Measurements from ENCODE around the gene PTPA. TPM values are rescaled to one million over a fixed set of nuclear protein-coding genes. Genes with fewer than 3 reads are reported as not detected.

The PTPA gene
- total and polyA plus RNA-seq, 2 donors (not counting 1 experiment from before 2014, with no cell fraction given): 35.0 to 73.9 TPM

DNA sequence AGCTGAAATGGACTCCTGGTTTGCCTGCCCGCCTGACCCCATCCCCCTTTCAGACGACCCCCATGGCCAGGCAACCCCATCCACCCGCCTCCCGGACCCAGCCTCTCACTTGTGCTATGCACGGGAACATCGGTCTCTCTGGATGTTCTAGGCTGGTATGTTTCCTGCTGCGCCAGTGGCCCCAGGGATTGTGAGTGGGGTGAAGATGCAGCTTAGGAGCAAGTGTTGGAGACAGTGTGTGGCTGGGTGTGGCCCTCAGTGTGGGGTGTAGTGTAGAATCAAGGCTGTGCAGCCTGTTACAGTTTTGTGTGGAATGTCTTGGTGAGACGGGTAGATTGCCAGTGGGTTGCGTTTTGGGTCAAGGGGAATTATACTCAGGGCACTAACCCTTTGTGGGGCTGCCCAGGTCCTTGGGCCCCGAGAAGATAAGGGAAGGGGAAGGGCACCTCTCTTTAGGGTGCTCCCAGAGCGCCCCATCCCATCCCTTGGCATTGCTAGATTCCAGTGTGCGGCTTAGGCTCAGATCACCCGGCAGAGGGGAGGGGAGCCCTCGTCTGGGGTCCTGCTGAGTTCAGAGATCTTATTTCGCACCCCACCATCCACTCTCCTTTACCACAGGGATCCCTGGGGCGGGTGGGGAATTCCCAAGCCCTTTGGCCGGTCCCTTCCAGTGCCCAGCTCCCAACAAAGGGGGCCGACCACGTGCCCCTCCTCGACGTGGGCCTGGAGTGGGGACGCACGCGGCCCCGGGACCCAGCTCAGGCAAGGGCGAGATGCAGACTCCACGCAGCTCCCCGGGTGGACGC is 62.3 kb downstream of the PTPA start:
- Histone ChIP-seq H3K79me2 (ENCODE audit: control insufficient read depth, insufficient read depth, low read length) (no peaks in the 10 kb centered on the region), H3K4me1 (ENCODE audit: control insufficient read depth in 2 of 2, insufficient read depth in 2 of 2, low read length in 2 of 2) (peaks cover 19 to 31% of the 10 kb centered on the region in 2 donors), H3K36me3 (replicated peaks in 1 of 2; ENCODE audit: control extremely low read depth in 1 of 2, control insufficient read depth in 1 of 2, extremely low read depth in 1 of 2, insufficient read depth in 2 of 2, low read length in 1 of 2) (no peaks in the 10 kb centered on the region), H3K9me3 (ENCODE audit: control extremely low read depth in 1 of 3, control insufficient read depth in 2 of 3, insufficient read depth in 1 of 3, low read length in 2 of 3) (no peaks in the 10 kb centered on the region), H3K4me3 (ENCODE audit: control extremely low read depth in 1 of 5, extremely low read depth in 1 of 5, insufficient read depth in 1 of 5, low read depth in 2 of 5, low read length in 4 of 5) (peak overlapping the region in 4 of 5 experiments; percentile 50 to 94 (median 70)), H3K4me2 (replicated peaks; ENCODE audit: low read depth, low read length, poor library complexity, severe bottlenecking) (peak overlapping the region; percentile 100), H3K9ac (ENCODE audit: low read length) (peak overlapping the region; percentile 72), H4K20me1 (ENCODE audit: control insufficient read depth, insufficient read depth, low read length, poor library complexity, severe bottlenecking) (no peaks in the 10 kb centered on the region), H2AFZ (ENCODE audit: insufficient read depth, low read depth, low read length, poor library complexity, severe bottlenecking) (peak overlapping the region; percentile 91), H3K27me3 (replicated peaks in 1 of 4; ENCODE audit: control extremely low read depth in 1 of 4, control insufficient read depth in 3 of 4, insufficient read depth in 4 of 4, low read length in 3 of 4) (peaks cover 0 to 22% (median 12%) of the 10 kb centered on the region in 4 experiments), H3K27ac (ENCODE audit: low read length in 2 of 2) (no peak overlapping the region)
- WGBS (ENCODE audit: insufficient coverage): 39% methylated on average over 27 of the region's 29 CpGs
- H3K27ac Mint-ChIP-seq: peak overlapping the region; percentile 32
- ChIA-PET CTCF (interaction anchor here (0.5 to 22.0 kb wide), 32 partner anchors 9 to 609 kb away, joined by 3 to 382 read pairs (median 5); partner anchors contain the start of genes ASB6 and NTMT1), POLR2A (interaction anchor here (0.9 to 3.3 kb wide), 4 partner anchors 31 to 438 kb away, joined by 3 to 15 read pairs (median 7); no protein-coding TSS in a partner anchor)
- intact Hi-C loops (cut with micrococcal nuclease): loop anchor here (1.0 to 10.0 kb wide), 4 partner anchors 33 to 437 kb away; no protein-coding TSS in a partner anchor
- peak overlapping the region; percentile 93 for H3K4me3 Mint-ChIP-seq
- DNase-seq (no peak), ATAC-seq (ENCODE audit: low read depth) (no peak)
- no peak for TF ChIP-seq EZH2 (IDR thresholded peaks at IDR 0.05; ENCODE audit: borderline replicate concordance, insufficient read depth, low read depth, low read length, poor library complexity, severe bottlenecking)
- TF ChIP-seq, protein P1, sequence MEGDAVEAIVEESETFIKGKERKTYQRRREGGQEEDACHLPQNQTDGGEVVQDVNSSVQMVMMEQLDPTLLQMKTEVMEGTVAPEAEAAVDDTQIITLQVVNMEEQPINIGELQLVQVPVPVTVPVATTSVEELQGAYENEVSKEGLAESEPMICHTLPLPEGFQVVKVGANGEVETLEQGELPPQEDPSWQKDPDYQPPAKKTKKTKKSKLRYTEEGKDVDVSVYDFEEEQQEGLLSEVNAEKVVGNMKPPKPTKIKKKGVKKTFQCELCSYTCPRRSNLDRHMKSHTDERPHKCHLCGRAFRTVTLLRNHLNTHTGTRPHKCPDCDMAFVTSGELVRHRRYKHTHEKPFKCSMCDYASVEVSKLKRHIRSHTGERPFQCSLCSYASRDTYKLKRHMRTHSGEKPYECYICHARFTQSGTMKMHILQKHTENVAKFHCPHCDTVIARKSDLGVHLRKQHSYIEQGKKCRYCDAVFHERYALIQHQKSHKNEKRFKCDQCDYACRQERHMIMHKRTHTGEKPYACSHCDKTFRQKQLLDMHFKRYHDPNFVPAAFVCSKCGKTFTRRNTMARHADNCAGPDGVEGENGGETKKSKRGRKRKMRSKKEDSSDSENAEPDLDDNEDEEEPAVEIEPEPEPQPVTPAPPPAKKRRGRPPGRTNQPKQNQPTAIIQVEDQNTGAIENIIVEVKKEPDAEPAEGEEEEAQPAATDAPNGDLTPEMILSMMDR (IDR thresholded peaks at IDR 0.05): no peak
- H3K4me1 Mint-ChIP-seq: peaks cover 20% of the 10 kb centered on the region
- H3K27me3 Mint-ChIP-seq: peaks cover 15% of the 10 kb centered on the region
- H3K9me3 Mint-ChIP-seq (ENCODE audit: insufficient read depth): no peaks in the 10 kb centered on the region
